Measurements from ENCODE around the gene GEN1. TPM values are rescaled to one million over a fixed set of nuclear protein-coding genes. Genes with fewer than 3 reads are reported as not detected.
A peak's percentile ranks its signal among the peaks of the same experiment; 100 is the strongest.

The GEN1 gene
- total and polyA plus RNA-seq, 2 donors (not counting 1 experiment from before 2014, with no cell fraction given): 16.7 to 105 TPM

- no CpG with 5 or more reads among the region's 2 CpGs for WGBS (ENCODE audit: insufficient coverage)
- ChIA-PET CTCF (no interaction called here), POLR2A (no interaction called here)
- Histone ChIP-seq H3K9ac (ENCODE audit: low read length) (no peak overlapping the region), H3K4me2 (replicated peaks; ENCODE audit: low read depth, low read length, poor library complexity, severe bottlenecking) (no peak overlapping the region), H3K27ac (ENCODE audit: low read length in 2 of 2) (no peak overlapping the region), H3K9me3 (ENCODE audit: control extremely low read depth in 1 of 3, control insufficient read depth in 2 of 3, insufficient read depth in 1 of 3, low read length in 2 of 3) (peaks cover 0 to 4% (median 0%) of the 10 kb centered on the region in 3 donors), H4K20me1 (ENCODE audit: control insufficient read depth, insufficient read depth, low read length, poor library complexity, severe bottlenecking) (no peaks in the 10 kb centered on the region), H3K4me3 (ENCODE audit: control extremely low read depth in 1 of 5, extremely low read depth in 1 of 5, insufficient read depth in 1 of 5, low read depth in 2 of 5, low read length in 4 of 5) (no peak overlapping the region), H3K4me1 (ENCODE audit: control insufficient read depth in 2 of 2, insufficient read depth in 2 of 2, low read length in 2 of 2) (peaks cover 41 to 45% of the 10 kb centered on the region in 2 donors), H2AFZ (ENCODE audit: insufficient read depth, low read depth, low read length, poor library complexity, severe bottlenecking) (no peak overlapping the region), H3K27me3 (replicated peaks in 1 of 4; ENCODE audit: control extremely low read depth in 1 of 4, control insufficient read depth in 3 of 4, insufficient read depth in 4 of 4, low read length in 3 of 4) (no peaks in the 10 kb centered on the region), H3K79me2 (ENCODE audit: control insufficient read depth, insufficient read depth, low read length) (no peaks in the 10 kb centered on the region), H3K36me3 (replicated peaks in 1 of 2; ENCODE audit: control extremely low read depth in 1 of 2, control insufficient read depth in 1 of 2, extremely low read depth in 1 of 2, insufficient read depth in 2 of 2, low read length in 1 of 2) (no peaks in the 10 kb centered on the region)
- no peak for DNase-seq
- intact Hi-C loops (cut with micrococcal nuclease): no loop called here
- Mint-ChIP-seq H3K27me3 (no peaks in the 10 kb centered on the region), H3K4me1 (peaks cover 66% of the 10 kb centered on the region), H3K9me3 (ENCODE audit: insufficient read depth) (no peaks in the 10 kb centered on the region), H3K27ac (no peak overlapping the region), H3K4me3 (no peak overlapping the region)
- TF ChIP-seq CTCF (IDR thresholded peaks at IDR 0.05) (no peak), EZH2 (IDR thresholded peaks at IDR 0.05; ENCODE audit: borderline replicate concordance, insufficient read depth, low read depth, low read length, poor library complexity, severe bottlenecking) (no peak)
- ATAC-seq (ENCODE audit: low read depth): no peak
These were observed 64.4 kb downstream of the GEN1 start for GRCh38 chr2:17818235-17818815.

GRCh38 chr2:17821080-17821479, 67.1 kb downstream of the GEN1 start:
- Histone ChIP-seq H3K4me1 (ENCODE audit: control insufficient read depth in 2 of 2, insufficient read depth in 2 of 2, low read length in 2 of 2) (peaks cover 46 to 47% of the 10 kb centered on the region in 2 donors), H3K36me3 (replicated peaks in 1 of 2; ENCODE audit: control extremely low read depth in 1 of 2, control insufficient read depth in 1 of 2, extremely low read depth in 1 of 2, insufficient read depth in 2 of 2, low read length in 1 of 2) (no peaks in the 10 kb centered on the region), H4K20me1 (ENCODE audit: control insufficient read depth, insufficient read depth, low read length, poor library complexity, severe bottlenecking) (no peaks in the 10 kb centered on the region), H3K4me3 (ENCODE audit: control extremely low read depth in 1 of 5, extremely low read depth in 1 of 5, insufficient read depth in 1 of 5, low read depth in 2 of 5, low read length in 4 of 5) (no peak overlapping the region), H3K79me2 (ENCODE audit: control insufficient read depth, insufficient read depth, low read length) (no peaks in the 10 kb centered on the region), H3K4me2 (replicated peaks; ENCODE audit: low read depth, low read length, poor library complexity, severe bottlenecking) (peak overlapping the region; percentile 47), H3K9ac (ENCODE audit: low read length) (no peak overlapping the region), H3K27me3 (replicated peaks in 1 of 4; ENCODE audit: control extremely low read depth in 1 of 4, control insufficient read depth in 3 of 4, insufficient read depth in 4 of 4, low read length in 3 of 4) (no peaks in the 10 kb centered on the region), H3K27ac (ENCODE audit: low read length in 2 of 2) (peak overlapping the region; percentile 63 to 79), H2AFZ (ENCODE audit: insufficient read depth, low read depth, low read length, poor library complexity, severe bottlenecking) (peak overlapping the region; percentile 61), H3K9me3 (ENCODE audit: control extremely low read depth in 1 of 3, control insufficient read depth in 2 of 3, insufficient read depth in 1 of 3, low read length in 2 of 3) (peaks cover 0 to 4% (median 0%) of the 10 kb centered on the region in 3 donors)
- DNase-seq: no peak
- Mint-ChIP-seq H3K27ac (peak overlapping the region; percentile 78), H3K27me3 (no peaks in the 10 kb centered on the region), H3K4me3 (no peak overlapping the region), H3K4me1 (peaks cover 66% of the 10 kb centered on the region), H3K9me3 (ENCODE audit: insufficient read depth) (no peaks in the 10 kb centered on the region)
- intact Hi-C loops (cut with micrococcal nuclease): loop anchor here (5.0 kb wide), 1 partner anchor 34 kb away; no protein-coding TSS in a partner anchor
- POLR2A ChIA-PET: interaction anchor here (1.7 to 1.8 kb wide), 2 partner anchors 16 to 68 kb away, joined by 5 to 7 read pairs; partner anchors contain the start of genes GEN1 and SMC6
- no peak for ATAC-seq (ENCODE audit: low read depth)
- 88% methylated on average over 3 of the region's 3 CpGs for WGBS (ENCODE audit: insufficient coverage)
- CTCF ChIA-PET: interaction anchor here (1.0 to 4.8 kb wide), 5 partner anchors 10 to 102 kb away, joined by 6 to 23 read pairs (median 11); no protein-coding TSS in a partner anchor
- no peak for TF ChIP-seq EZH2 (IDR thresholded peaks at IDR 0.05; ENCODE audit: borderline replicate concordance, insufficient read depth, low read depth, low read length, poor library complexity, severe bottlenecking)
- TF ChIP-seq CTCF (IDR thresholded peaks at IDR 0.05): no peak

All from B cell (primary cell).